Measurements from ENCODE around the gene RUSF1.

The RUSF1 gene

GRCh38 chr16:31471241-31471874 is 36.8 kb downstream of the RUSF1 start:
- no peak for DNase-seq (ENCODE audit: low read depth in 3 of 3, low spot score in 1 of 3)

GRCh38 chr16:31470615-31471014 is 37.6 kb downstream of the RUSF1 start:
- DNase-seq (ENCODE audit: low read depth in 3 of 3, low spot score in 1 of 3) = no peak

- no peak for DNase-seq (ENCODE audit: low read depth in 3 of 3, low spot score in 1 of 3)
Measured at GRCh38 chr16:31467858-31468257, 40.3 kb downstream of the RUSF1 start.

GRCh38 chr16:31467151-31467773 is 40.9 kb downstream of the RUSF1 start:
- DNase-seq (ENCODE audit: low read depth in 3 of 3, low spot score in 1 of 3) = no peak

- no peak for DNase-seq (ENCODE audit: low read depth in 3 of 3, low spot score in 1 of 3)
Measured at GRCh38 chr16:31466381-31466841, 41.8 kb downstream of the RUSF1 start.

GRCh38 chr16:31465788-31466370 is 42.3 kb downstream of the RUSF1 start:
- no peak for DNase-seq (ENCODE audit: low read depth in 3 of 3, low spot score in 1 of 3)

GRCh38 chr16:31464781-31465260 is 43.4 kb downstream of the RUSF1 start:
- DNase-seq (ENCODE audit: low read depth in 3 of 3, low spot score in 1 of 3) = no peak

GRCh38 chr16:31464348-31464769 is 43.8 kb downstream of the RUSF1 start:
- DNase-seq (ENCODE audit: low read depth in 3 of 3, low spot score in 1 of 3) = no peak

GRCh38 chr16:31461921-31462804 is 46.0 kb downstream of the RUSF1 start:
- DNase-seq (ENCODE audit: low read depth in 3 of 3, low spot score in 1 of 3) = no peak

- DNase-seq (ENCODE audit: low read depth in 3 of 3, low spot score in 1 of 3) = no peak
Measured at GRCh38 chr16:31461201-31461920, 46.8 kb downstream of the RUSF1 start.

- DNase-seq (ENCODE audit: low read depth in 3 of 3, low spot score in 1 of 3) = no peak
Measured at GRCh38 chr16:31460582-31461002, 47.6 kb downstream of the RUSF1 start.

- DNase-seq (ENCODE audit: low read depth in 3 of 3, low spot score in 1 of 3) = peak; percentile 100
Measured at GRCh38 chr16:31459687-31460581, 48.3 kb downstream of the RUSF1 start.

GRCh38 chr16:31458844-31459686 is 49.1 kb downstream of the RUSF1 start, which contains the start of gene ARMC5:
Gene ARMC5, plus strand, starts transcription at chr16:31459501. Its CDS starts 24 bp downstream, at chr16:31459525.
- peak; percentile 83 to 91 (median 90) for DNase-seq (ENCODE audit: low read depth in 3 of 3, low spot score in 1 of 3)

- peak in 1 of 3 donors; percentile 32 for DNase-seq (ENCODE audit: low read depth in 3 of 3, low spot score in 1 of 3)
Measured at GRCh38 chr16:31458073-31458843, 49.9 kb downstream of the RUSF1 start.

- no peak for DNase-seq (ENCODE audit: low read depth in 3 of 3, low spot score in 1 of 3)
Measured at GRCh38 chr16:31456988-31457360, 51.2 kb downstream of the RUSF1 start.

- DNase-seq (ENCODE audit: low read depth in 3 of 3, low spot score in 1 of 3) = no peak
Measured at GRCh38 chr16:31455601-31456314, 52.4 kb downstream of the RUSF1 start.

Measured in stimulated activated CD4-positive, alpha-beta T cell treated with anti-CD3 and anti-CD28 coated beads, TNF-alpha, amount 100 ng/mL, for 1 hour (primary cell).